Adrenal gland (tissue), 5 donors: ENCODE data around the gene CLCN7.

Experiments
- POLR2A ChIP-seq, 2 donors: fragments of 450-650 bp; IDR thresholded peaks; one replicate each; pipeline ENCODE4 v1.6.1; 2017; ENCODE audit warnings: antibody characterized with exemption in 2 of 2, mild to moderate bottlenecking in 2 of 2, moderate library complexity in 1 of 2
- TF ChIP-seq, protein P1 (sequence below), 6 experiments: fragments of 450-650 bp in 4 of 6; fragments of 200-600 bp in 2 of 6; sonication (generic) in 1 of 6; IDR thresholded peaks; 1 replicate in 5 of 6; 2 replicates in 1 of 6; pipeline versions ENCODE4 v1.5.1 to v1.8.0; 2016 to 2021; ENCODE audit warnings: antibody characterized with exemption in 6 of 6, mild to moderate bottlenecking in 2 of 6, moderate library complexity in 1 of 6
- donor health status: DM: no; HTN: no; CAD: no.

GRCh38 chr16:1426734-1427471, 47.9 kb downstream of the CLCN7 start:
- TF ChIP-seq, protein P1, sequence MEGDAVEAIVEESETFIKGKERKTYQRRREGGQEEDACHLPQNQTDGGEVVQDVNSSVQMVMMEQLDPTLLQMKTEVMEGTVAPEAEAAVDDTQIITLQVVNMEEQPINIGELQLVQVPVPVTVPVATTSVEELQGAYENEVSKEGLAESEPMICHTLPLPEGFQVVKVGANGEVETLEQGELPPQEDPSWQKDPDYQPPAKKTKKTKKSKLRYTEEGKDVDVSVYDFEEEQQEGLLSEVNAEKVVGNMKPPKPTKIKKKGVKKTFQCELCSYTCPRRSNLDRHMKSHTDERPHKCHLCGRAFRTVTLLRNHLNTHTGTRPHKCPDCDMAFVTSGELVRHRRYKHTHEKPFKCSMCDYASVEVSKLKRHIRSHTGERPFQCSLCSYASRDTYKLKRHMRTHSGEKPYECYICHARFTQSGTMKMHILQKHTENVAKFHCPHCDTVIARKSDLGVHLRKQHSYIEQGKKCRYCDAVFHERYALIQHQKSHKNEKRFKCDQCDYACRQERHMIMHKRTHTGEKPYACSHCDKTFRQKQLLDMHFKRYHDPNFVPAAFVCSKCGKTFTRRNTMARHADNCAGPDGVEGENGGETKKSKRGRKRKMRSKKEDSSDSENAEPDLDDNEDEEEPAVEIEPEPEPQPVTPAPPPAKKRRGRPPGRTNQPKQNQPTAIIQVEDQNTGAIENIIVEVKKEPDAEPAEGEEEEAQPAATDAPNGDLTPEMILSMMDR (IDR thresholded peaks at IDR 0.05): no peak
- no peak for TF ChIP-seq POLR2A (IDR thresholded peaks at IDR 0.05)
